Glutamatergic neuron (in vitro differentiated cells): ENCODE measurements around the gene CD47. TPM values are rescaled to one million over a fixed set of nuclear protein-coding genes. Genes with fewer than 3 reads are reported as not detected.
A peak's percentile ranks its signal among the peaks of the same experiment; 100 is the strongest.

Experiments used
- DNase-seq: peaks from one replicate; pipeline ENCODE4 v3.0.0; 2022
- H3K27ac Mint-ChIP-seq: one replicate; pipeline ENCODE4 v1.8.0; 2020; ENCODE audit warnings: mild to moderate bottlenecking, mixed read lengths, inconsistent platforms; ENCODE audit not compliant: unreplicated experiment
- H3K27me3 Mint-ChIP-seq: one replicate; pipeline ENCODE4 v1.8.0; 2020; ENCODE audit warnings: mild to moderate bottlenecking, moderate library complexity, mixed read lengths, inconsistent platforms; ENCODE audit not compliant: unreplicated experiment
- H3K36me3 Mint-ChIP-seq: one replicate; pipeline ENCODE4 v1.8.0; 2020; ENCODE audit warnings: mild to moderate bottlenecking, mixed read lengths, inconsistent platforms; ENCODE audit not compliant: unreplicated experiment
- H3K4me1 Mint-ChIP-seq: one replicate; pipeline ENCODE4 v1.8.0; 2020; ENCODE audit warnings: mild to moderate bottlenecking, low read depth, mixed read lengths, inconsistent platforms; ENCODE audit not compliant: unreplicated experiment
- H3K4me3 Mint-ChIP-seq: one replicate; pipeline ENCODE4 v1.8.0; 2020; ENCODE audit warnings: mild to moderate bottlenecking, mixed read lengths, inconsistent platforms; ENCODE audit not compliant: unreplicated experiment
- H3K9me3 Mint-ChIP-seq: one replicate; pipeline ENCODE4 v1.8.0; 2020; ENCODE audit warnings: mild to moderate bottlenecking, moderate library complexity, mixed read lengths, inconsistent platforms; ENCODE audit not compliant: unreplicated experiment
- CTCF ChIP-seq: fragments of 200-600 bp; sonication (generic); IDR thresholded peaks from one replicate; pipeline ENCODE4 v1.5.0; 2021; ENCODE audit not compliant: partially characterized antibody, unreplicated experiment
- total RNA-seq: library from RNA; stranded (reverse); fragmentation: NEBNext Ultra II Directional; extraction: Animal tissue kit (Norgen Biotek cat#: 25700); gene quantifications from one replicate; pipeline ENCODE4 v1.2.1, GENCODE V29; 2021; ENCODE audit not compliant: unreplicated experiment

CD47 gene
- total RNA-seq, 1 donor from 2014 or later: 507 TPM

GRCh38 chr3:108088146-108088545 is 2.7 kb downstream of the CD47 start:
- TF ChIP-seq CTCF: no peak
- peaks cover 16% of the 10 kb centered on the region for H3K9me3 Mint-ChIP-seq
- no peak for DNase-seq
- peak overlapping the region; percentile 84 for H3K27ac Mint-ChIP-seq
- H3K27me3 Mint-ChIP-seq: peaks cover 13% of the 10 kb centered on the region
- peaks cover 16% of the 10 kb centered on the region for H3K4me1 Mint-ChIP-seq
- H3K36me3 Mint-ChIP-seq: peaks cover 3% of the 10 kb centered on the region
- H3K4me3 Mint-ChIP-seq: no peak overlapping the region

- peaks cover 7% of the 10 kb centered on the region for H3K9me3 Mint-ChIP-seq
- no peak overlapping the region for H3K27ac Mint-ChIP-seq
- H3K4me1 Mint-ChIP-seq: peaks cover 12% of the 10 kb centered on the region
- DNase-seq: no peak
- TF ChIP-seq CTCF: no peak
- H3K27me3 Mint-ChIP-seq: peaks cover 9% of the 10 kb centered on the region
- H3K36me3 Mint-ChIP-seq: peaks cover 1% of the 10 kb centered on the region
- no peak overlapping the region for H3K4me3 Mint-ChIP-seq
These were observed 4.2 kb downstream of the CD47 start for GRCh38 chr3:108086653-108087052.

GRCh38 chr3:108085810-108086350 is 5.0 kb downstream of the CD47 start:
- no peak for DNase-seq
- H3K27me3 Mint-ChIP-seq: peaks cover 8% of the 10 kb centered on the region
- no peak overlapping the region for H3K4me3 Mint-ChIP-seq
- no peaks in the 10 kb centered on the region for H3K36me3 Mint-ChIP-seq
- H3K9me3 Mint-ChIP-seq: peaks cover 6% of the 10 kb centered on the region
- no peak for TF ChIP-seq CTCF
- H3K27ac Mint-ChIP-seq: no peak overlapping the region
- peaks cover 14% of the 10 kb centered on the region for H3K4me1 Mint-ChIP-seq

GRCh38 chr3:108085370-108085769 is 5.5 kb downstream of the CD47 start:
- Mint-ChIP-seq H3K27ac (no peak overlapping the region), H3K4me3 (no peak overlapping the region), H3K27me3 (peaks cover 7% of the 10 kb centered on the region), H3K4me1 (peaks cover 14% of the 10 kb centered on the region), H3K9me3 (peaks cover 6% of the 10 kb centered on the region), H3K36me3 (no peaks in the 10 kb centered on the region)
- TF ChIP-seq CTCF: no peak
- DNase-seq: no peak

- no peak overlapping the region for H3K4me3 Mint-ChIP-seq
- peaks cover 2% of the 10 kb centered on the region for H3K27me3 Mint-ChIP-seq
- no peak for DNase-seq
- no peak for TF ChIP-seq CTCF
- no peaks in the 10 kb centered on the region for H3K36me3 Mint-ChIP-seq
- H3K27ac Mint-ChIP-seq: no peak overlapping the region
- H3K4me1 Mint-ChIP-seq: peaks cover 14% of the 10 kb centered on the region
- H3K9me3 Mint-ChIP-seq: no peaks in the 10 kb centered on the region
These were observed 11.0 kb downstream of the CD47 start for GRCh38 chr3:108079877-108080276.
